Epithelial cell of proximal tubule (primary cell): ENCODE results near the gene ARHGAP4. TPM values are rescaled to one million over a fixed set of nuclear protein-coding genes. Genes with fewer than 3 reads are reported as not detected.

Experiments
- DNase-seq: peaks from one replicate; pipeline ENCODE4 v3.0.0-alpha.2; 2011; ENCODE audit warnings: low read depth
- H3K4me3 ChIP-seq: 2 replicates; pipeline ENCODE4 v1.5.1; 2011; ENCODE audit warnings: low read depth, mild to moderate bottlenecking, low read length
- CTCF ChIP-seq: conservative IDR thresholded peaks from 2 replicates; pipeline ENCODE4 v1.5.1; 2012; ENCODE audit warnings: low read depth, mild to moderate bottlenecking, low read length
- total RNA-seq: library from RNA; depleted of rRNA; stranded (reverse); fragments of >200 nt; gene quantifications from 2 replicates; pipeline ENCODE4 v1.2.3, GENCODE V29; 2015

ARHGAP4 gene
- total RNA-seq, 1 donor from 2014 or later: 20.2 TPM

GRCh38 chrX:153961292-153961691 is 35.2 kb upstream of the ARHGAP4 start:
- TF ChIP-seq CTCF: no peak
- no peak for DNase-seq
- no peak overlapping the region for H3K4me3 ChIP-seq

GRCh38 chrX:153960786-153961185 is 34.7 kb upstream of the ARHGAP4 start:
- no peak for TF ChIP-seq CTCF
- DNase-seq: no peak
- H3K4me3 ChIP-seq: no peak overlapping the region

GRCh38 chrX:153960077-153960476 is 34.0 kb upstream of the ARHGAP4 start:
- DNase-seq: no peak
- no peak for TF ChIP-seq CTCF
- H3K4me3 ChIP-seq: no peak overlapping the region

- H3K4me3 ChIP-seq: no peak overlapping the region
- no peak for DNase-seq
- TF ChIP-seq CTCF: no peak
Measured at GRCh38 chrX:153959649-153960048, 33.6 kb upstream of the ARHGAP4 start.

- DNase-seq: no peak
- TF ChIP-seq CTCF: no peak
- H3K4me3 ChIP-seq: no peak overlapping the region
Measured at GRCh38 chrX:153958605-153959004, 32.5 kb upstream of the ARHGAP4 start.

- no peak overlapping the region for H3K4me3 ChIP-seq
- no peak for DNase-seq
- TF ChIP-seq CTCF: no peak
Measured at GRCh38 chrX:153957224-153957623, 31.2 kb upstream of the ARHGAP4 start.

- H3K4me3 ChIP-seq: no peak overlapping the region
- DNase-seq: no peak
- TF ChIP-seq CTCF: no peak
Measured at GRCh38 chrX:153956044-153956907, 30.2 kb upstream of the ARHGAP4 start.
